ENCODE results near the gene DNAH1.

The DNAH1 gene

DNA sequence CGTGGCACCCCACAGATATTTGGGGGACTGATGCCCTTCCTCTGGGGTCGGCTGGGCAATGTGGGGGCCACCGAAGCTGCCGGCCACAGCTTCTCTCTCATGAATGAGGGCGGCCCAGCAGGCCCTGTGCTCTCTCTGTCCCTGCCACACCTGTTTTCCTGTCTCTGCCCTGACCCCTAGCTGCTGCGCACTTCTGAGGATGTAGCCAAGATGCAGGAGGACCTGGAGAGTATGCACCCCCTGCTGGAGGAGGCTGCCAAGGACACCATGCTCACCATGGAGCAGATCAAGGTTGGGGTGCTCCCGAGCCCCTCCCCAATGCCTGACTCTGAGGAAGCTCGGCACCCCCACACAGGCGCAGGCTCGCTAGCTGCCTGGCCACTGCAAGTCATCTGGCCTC is 69.0 kb downstream of the DNAH1 start:
- in situ Hi-C loops (cut with MboI; ENCODE audit: low sequenced_read_pairs), result no loop called here

GRCh38 chr3:52387481-52387880 is 71.4 kb downstream of the DNAH1 start:
- in situ Hi-C loops (cut with MboI; ENCODE audit: low sequenced_read_pairs), result no loop called here

GRCh38 chr3:52388348-52388821 is 72.3 kb downstream of the DNAH1 start:
- in situ Hi-C loops (cut with MboI; ENCODE audit: low sequenced_read_pairs), result no loop called here

DNA sequence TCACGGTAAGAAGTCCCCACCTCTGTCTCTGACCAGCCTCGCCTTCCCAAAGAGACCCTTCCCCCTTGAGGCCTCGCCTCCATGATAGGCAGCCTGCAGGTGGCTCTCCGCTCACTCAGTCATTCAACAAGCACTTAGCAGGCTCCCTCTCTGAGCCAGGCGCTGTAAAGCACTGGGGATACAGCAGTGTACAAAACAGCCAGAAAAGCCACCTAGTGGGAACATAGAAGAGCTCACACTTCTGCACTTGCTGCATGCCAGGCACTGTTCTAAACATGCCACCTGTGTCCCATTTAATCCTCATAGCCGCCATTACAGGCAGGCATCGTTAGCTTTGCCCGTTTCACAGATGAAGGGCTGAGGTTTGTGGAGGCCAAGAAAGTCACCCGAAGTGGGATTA is 72.8 kb downstream of the DNAH1 start:
- in situ Hi-C loops (cut with MboI; ENCODE audit: low sequenced_read_pairs), result no loop called here

GRCh38 chr3:52391096-52391495 is 75.0 kb downstream of the DNAH1 start:
- in situ Hi-C loops (cut with MboI; ENCODE audit: low sequenced_read_pairs), result no loop called here

DNA sequence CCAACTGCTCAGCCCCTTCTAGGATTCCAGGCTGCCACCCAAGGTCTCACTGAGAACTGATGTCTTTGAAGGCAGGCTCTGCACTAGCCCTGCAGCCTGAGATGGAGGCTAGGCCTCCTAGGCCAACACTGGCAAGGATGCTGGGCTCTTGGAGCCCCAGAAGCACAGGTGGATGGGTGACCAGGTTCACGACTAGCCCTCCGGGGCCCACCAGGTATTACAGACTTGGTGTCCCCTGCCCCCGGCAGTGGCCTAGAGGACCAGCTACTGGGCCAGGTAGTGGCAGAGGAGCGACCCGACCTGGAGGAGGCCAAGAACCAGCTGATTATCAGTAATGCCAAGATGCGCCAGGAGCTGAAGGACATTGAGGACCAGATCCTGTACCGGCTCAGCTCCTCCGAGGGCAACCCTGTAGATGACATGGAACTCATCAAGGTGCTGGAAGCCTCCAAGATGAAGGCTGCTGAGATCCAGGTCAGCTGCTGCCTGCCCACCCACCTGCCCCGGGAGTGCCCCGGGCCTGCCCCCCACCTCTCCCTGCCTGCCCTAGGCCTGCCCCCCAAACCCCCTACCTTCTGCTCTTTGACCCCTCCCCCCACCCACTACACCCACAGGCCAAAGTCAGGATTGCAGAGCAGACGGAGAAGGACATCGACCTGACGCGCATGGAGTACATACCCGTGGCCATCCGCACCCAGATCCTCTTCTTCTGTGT is 76.3 kb downstream of the DNAH1 start:
- in situ Hi-C loops (cut with MboI; ENCODE audit: low sequenced_read_pairs), result no loop called here

DNA sequence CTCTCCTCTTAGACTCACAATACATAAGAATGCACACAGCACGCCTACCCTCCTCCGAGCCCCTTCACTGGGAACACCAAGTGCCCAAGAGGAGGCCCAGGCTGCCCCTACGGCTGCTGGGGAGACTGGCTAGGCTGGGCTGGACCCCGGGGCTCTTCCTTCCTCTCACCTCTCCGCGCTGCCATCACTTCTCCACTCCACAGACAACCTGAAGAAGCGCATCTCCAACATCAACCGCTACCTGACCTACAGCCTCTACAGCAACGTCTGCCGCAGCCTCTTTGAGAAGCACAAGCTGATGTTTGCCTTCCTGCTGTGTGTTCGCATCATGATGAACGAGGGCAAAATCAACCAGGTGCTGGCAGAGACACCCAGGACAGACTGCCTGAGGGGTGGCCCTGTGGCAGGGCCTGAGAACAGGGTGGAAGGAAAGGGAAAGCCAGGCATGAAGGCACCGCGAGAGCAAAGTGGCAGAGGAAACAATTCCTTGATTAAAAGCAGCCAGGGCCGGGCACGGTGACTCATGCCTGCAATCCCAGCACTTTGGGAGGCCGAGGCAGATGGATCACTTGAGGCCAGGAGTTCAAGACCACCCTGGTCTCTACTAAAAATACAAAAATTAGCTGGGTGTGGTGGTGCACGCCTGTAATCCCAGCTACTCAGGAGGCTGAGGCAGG is 77.2 kb downstream of the DNAH1 start:
- in situ Hi-C loops (cut with MboI; ENCODE audit: low sequenced_read_pairs), result no loop called here

DNA sequence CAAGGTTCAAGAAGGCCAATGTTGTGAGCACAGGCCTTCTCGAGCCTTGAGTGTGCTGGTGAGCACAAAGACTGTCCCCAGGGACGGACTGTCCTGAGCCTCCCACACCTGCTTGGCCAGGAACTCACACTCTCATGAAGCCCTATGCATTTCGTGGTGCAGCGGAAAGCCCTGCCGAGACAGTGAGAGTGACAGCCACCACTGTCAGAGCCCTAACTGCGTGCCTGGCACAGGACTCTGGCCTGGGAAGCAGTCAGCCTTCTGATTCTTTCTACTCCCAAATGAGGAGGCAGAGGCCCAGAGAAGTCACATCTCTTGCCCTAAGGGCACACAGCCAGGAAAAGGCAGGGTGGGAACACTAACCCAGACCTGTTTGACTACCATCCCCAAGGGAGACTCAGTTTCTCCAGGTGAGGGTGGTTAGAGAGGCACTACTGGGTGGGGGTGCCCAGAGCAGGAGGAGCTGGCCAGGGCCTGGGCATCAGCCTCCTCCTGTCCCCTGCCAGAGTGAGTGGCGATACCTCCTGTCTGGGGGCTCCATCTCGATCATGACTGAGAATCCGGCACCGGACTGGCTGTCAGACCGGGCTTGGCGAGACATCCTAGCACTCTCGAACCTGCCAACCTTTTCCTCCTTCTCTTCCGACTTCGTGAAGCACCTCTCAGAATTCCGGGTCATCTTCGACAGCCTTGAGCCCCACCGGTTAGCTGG is 78.0 kb downstream of the DNAH1 start:
- in situ Hi-C loops (cut with MboI; ENCODE audit: low sequenced_read_pairs), result no loop called here

- in situ Hi-C loops (cut with MboI; ENCODE audit: low sequenced_read_pairs), result no loop called here
Measured at GRCh38 chr3:52394751-52395502, 78.8 kb downstream of the DNAH1 start.

- in situ Hi-C loops (cut with MboI; ENCODE audit: low sequenced_read_pairs), result no loop called here
Measured at GRCh38 chr3:52395503-52395865, 79.4 kb downstream of the DNAH1 start.

- in situ Hi-C loops (cut with MboI; ENCODE audit: low sequenced_read_pairs), result no loop called here
Measured at GRCh38 chr3:52396011-52396906, 80.1 kb downstream of the DNAH1 start.

DNA sequence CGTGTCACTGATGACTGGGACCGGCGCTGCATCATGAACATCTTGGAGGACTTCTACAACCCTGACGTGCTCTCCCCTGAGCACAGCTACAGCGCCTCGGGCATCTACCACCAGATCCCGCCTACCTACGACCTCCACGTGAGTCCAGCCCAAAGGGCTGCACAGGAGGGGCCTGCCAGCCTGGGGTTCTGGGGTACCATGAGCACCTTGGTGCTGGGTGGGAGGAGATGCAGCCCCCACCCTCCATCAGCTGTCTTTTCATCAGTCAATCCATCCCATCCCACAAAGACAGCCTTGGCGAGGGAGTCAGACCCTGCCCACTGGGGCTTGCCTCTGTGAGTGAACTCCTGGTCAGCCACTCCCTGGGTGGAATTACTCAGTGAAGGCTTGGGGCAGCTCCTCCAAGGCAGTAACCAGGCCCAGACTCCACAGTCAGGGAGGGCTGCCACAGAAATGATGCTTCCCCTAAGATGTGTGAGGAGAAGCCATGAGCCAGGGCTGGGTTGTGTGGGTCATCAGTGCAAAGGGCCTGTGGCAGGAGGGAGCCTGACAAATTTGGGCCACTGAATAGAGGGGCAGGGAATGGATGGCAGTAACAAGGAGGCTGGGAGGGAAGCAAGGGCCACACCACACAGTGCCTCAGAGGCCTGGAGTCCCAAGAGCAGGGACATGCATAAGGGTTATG is 80.9 kb downstream of the DNAH1 start:
- in situ Hi-C loops (cut with MboI; ENCODE audit: low sequenced_read_pairs), result no loop called here

GRCh38 chr3:52397676-52398399 is 81.7 kb downstream of the DNAH1 start:
- in situ Hi-C loops (cut with MboI; ENCODE audit: low sequenced_read_pairs), result no loop called here

- in situ Hi-C loops (cut with MboI; ENCODE audit: low sequenced_read_pairs), result no loop called here
Measured at GRCh38 chr3:52398670-52399081, 82.6 kb downstream of the DNAH1 start.

DNA sequence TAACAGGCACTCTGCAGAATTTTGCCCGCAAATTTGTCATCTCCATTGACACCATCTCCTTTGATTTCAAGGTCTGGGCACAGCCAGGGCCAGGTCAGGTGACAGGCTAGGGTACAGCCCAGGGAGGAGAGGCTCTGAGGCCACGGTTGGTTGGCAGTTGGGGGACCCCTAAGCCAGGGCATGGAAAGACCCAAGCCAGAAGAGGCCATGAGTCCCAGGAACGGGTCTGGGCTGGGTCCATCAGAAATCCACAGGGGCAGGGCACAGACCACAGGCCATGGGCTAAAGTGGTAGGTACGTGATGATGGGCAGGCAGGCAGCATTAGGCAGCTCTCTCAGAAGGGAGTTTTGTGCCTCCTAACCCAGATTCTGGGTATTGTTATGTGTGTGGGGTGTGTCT is 83.0 kb downstream of the DNAH1 start:
- in situ Hi-C loops (cut with MboI; ENCODE audit: low sequenced_read_pairs), result no loop called here

DNA sequence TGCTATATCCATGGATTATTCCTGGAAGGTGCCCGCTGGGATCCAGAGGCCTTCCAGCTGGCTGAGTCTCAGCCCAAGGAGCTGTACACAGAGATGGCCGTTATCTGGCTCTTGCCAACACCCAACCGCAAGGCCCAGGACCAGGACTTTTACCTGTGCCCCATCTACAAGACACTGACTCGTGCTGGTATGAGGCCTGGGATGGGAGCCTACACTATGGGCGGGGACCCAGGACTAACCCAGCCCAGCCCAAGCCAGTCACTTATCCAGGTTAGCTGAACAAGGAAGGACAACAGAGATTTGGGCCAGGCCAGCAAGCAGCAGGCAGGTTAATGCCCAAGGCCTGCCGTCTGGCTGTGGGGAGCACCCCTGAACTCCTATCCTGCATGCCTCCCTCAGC is 83.5 kb downstream of the DNAH1 start:
- in situ Hi-C loops (cut with MboI; ENCODE audit: low sequenced_read_pairs), result no loop called here

GRCh38 chr3:52400275-52400793 is 84.2 kb downstream of the DNAH1 start:
- in situ Hi-C loops (cut with MboI; ENCODE audit: low sequenced_read_pairs), result no loop called here

- in situ Hi-C loops (cut with MboI; ENCODE audit: low sequenced_read_pairs), result no loop called here
Measured at GRCh38 chr3:52401021-52401420, 84.9 kb downstream of the DNAH1 start.

- in situ Hi-C loops (cut with MboI; ENCODE audit: low sequenced_read_pairs), result no loop called here
Measured at GRCh38 chr3:52401551-52401950, 85.4 kb downstream of the DNAH1 start.
